ENCODE measurements around the gene ZCCHC14.

Gene ZCCHC14

DNA sequence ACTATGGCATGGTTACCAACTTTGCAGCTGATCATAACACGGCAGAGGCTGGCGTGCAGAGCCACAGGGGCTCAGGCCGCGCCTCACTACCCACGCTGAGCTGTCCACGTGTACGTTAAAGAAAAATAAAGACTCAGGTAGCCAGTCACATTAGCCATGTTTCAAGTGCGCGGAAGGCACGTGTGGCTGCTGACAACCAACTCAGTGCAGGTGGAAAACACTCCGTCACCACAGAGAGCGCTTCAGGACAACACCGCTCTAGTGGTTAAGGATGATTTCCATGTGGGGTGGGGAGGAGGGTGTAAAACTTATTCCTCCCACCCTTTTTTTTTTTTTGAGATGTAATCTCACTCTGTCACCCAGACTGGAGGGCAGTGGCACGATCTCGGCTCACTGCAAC is 33.8 kb downstream of the ZCCHC14 start:
- Histone ChIP-seq H3K9ac (ENCODE audit: low read length) (no peak overlapping the region), H3K27me3 (ENCODE audit: control insufficient read depth in 1 of 2, insufficient read depth in 2 of 2, low read length in 2 of 2) (no peaks in the 10 kb centered on the region), H3K4me1 (ENCODE audit: insufficient read depth, low read length) (peaks cover 15% of the 10 kb centered on the region), H3K4me3 (ENCODE audit: low read depth in 1 of 2, low read length in 2 of 2) (no peak overlapping the region), H3K27ac (ENCODE audit: low read depth, low read length) (no peak overlapping the region), H3K36me3 (ENCODE audit: insufficient read depth, low read length) (peaks cover 24% of the 10 kb centered on the region), H3K9me3 (ENCODE audit: low read length) (no peaks in the 10 kb centered on the region)

- Histone ChIP-seq H3K4me3 (ENCODE audit: low read depth in 1 of 2, low read length in 2 of 2) (no peak overlapping the region), H3K9ac (ENCODE audit: low read length) (no peak overlapping the region), H3K4me1 (ENCODE audit: insufficient read depth, low read length) (peaks cover 9% of the 10 kb centered on the region), H3K9me3 (ENCODE audit: low read length) (no peaks in the 10 kb centered on the region), H3K27ac (ENCODE audit: low read depth, low read length) (no peak overlapping the region), H3K36me3 (ENCODE audit: insufficient read depth, low read length) (peaks cover 26% of the 10 kb centered on the region), H3K27me3 (ENCODE audit: control insufficient read depth in 1 of 2, insufficient read depth in 2 of 2, low read length in 2 of 2) (no peaks in the 10 kb centered on the region)
These were observed 34.4 kb downstream of the ZCCHC14 start for GRCh38 chr16:87458424-87458915.

DNA sequence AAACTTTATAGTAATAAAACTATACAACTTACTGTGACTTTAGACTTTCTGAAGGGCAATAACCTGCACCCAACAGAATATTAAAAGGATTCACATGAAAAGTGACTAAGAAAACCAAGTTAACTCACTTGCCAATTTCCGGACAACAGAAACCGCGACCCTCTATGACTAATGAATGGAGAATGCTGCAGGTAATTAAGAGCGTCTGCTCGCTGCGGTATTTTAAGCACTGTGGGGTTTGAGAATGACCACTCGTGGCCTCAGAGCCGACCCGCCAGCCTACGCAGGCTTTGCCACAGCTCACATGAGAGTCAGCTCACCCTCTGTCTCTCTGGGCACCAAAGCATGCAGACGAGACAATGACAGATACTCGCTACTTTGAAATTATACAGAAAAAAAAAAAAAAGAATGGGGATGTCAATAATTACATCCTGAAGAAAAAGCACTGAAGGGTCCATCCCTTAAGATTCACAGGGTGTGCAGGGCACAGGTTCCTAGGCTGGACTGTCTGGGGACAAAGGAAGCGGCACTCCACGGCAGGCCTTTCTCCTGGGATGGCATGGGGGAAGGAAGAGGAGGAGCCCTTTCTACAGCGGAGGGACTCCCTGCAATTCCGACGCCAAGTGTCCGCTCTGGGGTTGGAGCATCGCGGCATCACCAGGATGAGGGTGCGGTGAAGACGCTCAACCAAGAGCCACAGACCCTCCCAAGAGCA is 35.0 kb downstream of the ZCCHC14 start:
- Histone ChIP-seq H3K9ac (ENCODE audit: low read length) (no peak overlapping the region), H3K36me3 (ENCODE audit: insufficient read depth, low read length) (peaks cover 30% of the 10 kb centered on the region), H3K4me3 (ENCODE audit: low read depth in 1 of 2, low read length in 2 of 2) (no peak overlapping the region), H3K4me1 (ENCODE audit: insufficient read depth, low read length) (peaks cover 7% of the 10 kb centered on the region), H3K27ac (ENCODE audit: low read depth, low read length) (no peak overlapping the region), H3K27me3 (ENCODE audit: control insufficient read depth in 1 of 2, insufficient read depth in 2 of 2, low read length in 2 of 2) (no peaks in the 10 kb centered on the region), H3K9me3 (ENCODE audit: low read length) (no peaks in the 10 kb centered on the region)

- Histone ChIP-seq H3K36me3 (ENCODE audit: insufficient read depth, low read length) (peaks cover 30% of the 10 kb centered on the region), H3K9me3 (ENCODE audit: low read length) (no peaks in the 10 kb centered on the region), H3K4me3 (ENCODE audit: low read depth in 1 of 2, low read length in 2 of 2) (no peak overlapping the region), H3K4me1 (ENCODE audit: insufficient read depth, low read length) (peaks cover 7% of the 10 kb centered on the region), H3K27ac (ENCODE audit: low read depth, low read length) (no peak overlapping the region), H3K9ac (ENCODE audit: low read length) (no peak overlapping the region), H3K27me3 (ENCODE audit: control insufficient read depth in 1 of 2, insufficient read depth in 2 of 2, low read length in 2 of 2) (no peaks in the 10 kb centered on the region)
These were observed 35.7 kb downstream of the ZCCHC14 start for GRCh38 chr16:87457061-87457611.

DNA sequence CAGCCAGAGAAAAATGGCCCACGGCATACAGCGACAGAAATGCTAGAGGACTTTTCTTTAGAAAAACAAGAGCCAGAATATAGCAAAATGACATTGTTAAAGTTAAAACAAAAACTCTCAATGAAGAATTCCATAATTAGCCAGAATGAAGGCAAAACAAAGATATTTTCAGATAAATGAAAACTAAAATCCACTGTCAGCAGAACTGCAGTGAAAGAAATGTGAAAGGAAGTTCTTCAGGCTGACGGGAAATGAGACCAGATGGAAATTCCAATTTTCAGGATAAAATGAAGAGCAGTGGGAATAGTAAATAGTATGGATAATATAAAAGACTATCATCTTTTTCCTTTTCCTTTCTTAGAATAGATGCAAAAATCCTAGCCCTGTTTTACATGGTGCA is 38.4 kb downstream of the ZCCHC14 start:
- Histone ChIP-seq H3K36me3 (ENCODE audit: insufficient read depth, low read length) (peaks cover 36% of the 10 kb centered on the region), H3K9ac (ENCODE audit: low read length) (no peak overlapping the region), H3K27ac (ENCODE audit: low read depth, low read length) (no peak overlapping the region), H3K4me1 (ENCODE audit: insufficient read depth, low read length) (no peaks in the 10 kb centered on the region), H3K4me3 (ENCODE audit: low read depth in 1 of 2, low read length in 2 of 2) (no peak overlapping the region), H3K27me3 (ENCODE audit: control insufficient read depth in 1 of 2, insufficient read depth in 2 of 2, low read length in 2 of 2) (no peaks in the 10 kb centered on the region), H3K9me3 (ENCODE audit: low read length) (no peaks in the 10 kb centered on the region)

- Histone ChIP-seq H3K9ac (ENCODE audit: low read length) (no peak overlapping the region), H3K4me3 (ENCODE audit: low read depth in 1 of 2, low read length in 2 of 2) (no peak overlapping the region), H3K27ac (ENCODE audit: low read depth, low read length) (no peak overlapping the region), H3K27me3 (ENCODE audit: control insufficient read depth in 1 of 2, insufficient read depth in 2 of 2, low read length in 2 of 2) (no peaks in the 10 kb centered on the region), H3K4me1 (ENCODE audit: insufficient read depth, low read length) (no peaks in the 10 kb centered on the region), H3K36me3 (ENCODE audit: insufficient read depth, low read length) (peaks cover 26% of the 10 kb centered on the region), H3K9me3 (ENCODE audit: low read length) (no peaks in the 10 kb centered on the region)
These were observed 39.5 kb downstream of the ZCCHC14 start for GRCh38 chr16:87453326-87453725.

DNA sequence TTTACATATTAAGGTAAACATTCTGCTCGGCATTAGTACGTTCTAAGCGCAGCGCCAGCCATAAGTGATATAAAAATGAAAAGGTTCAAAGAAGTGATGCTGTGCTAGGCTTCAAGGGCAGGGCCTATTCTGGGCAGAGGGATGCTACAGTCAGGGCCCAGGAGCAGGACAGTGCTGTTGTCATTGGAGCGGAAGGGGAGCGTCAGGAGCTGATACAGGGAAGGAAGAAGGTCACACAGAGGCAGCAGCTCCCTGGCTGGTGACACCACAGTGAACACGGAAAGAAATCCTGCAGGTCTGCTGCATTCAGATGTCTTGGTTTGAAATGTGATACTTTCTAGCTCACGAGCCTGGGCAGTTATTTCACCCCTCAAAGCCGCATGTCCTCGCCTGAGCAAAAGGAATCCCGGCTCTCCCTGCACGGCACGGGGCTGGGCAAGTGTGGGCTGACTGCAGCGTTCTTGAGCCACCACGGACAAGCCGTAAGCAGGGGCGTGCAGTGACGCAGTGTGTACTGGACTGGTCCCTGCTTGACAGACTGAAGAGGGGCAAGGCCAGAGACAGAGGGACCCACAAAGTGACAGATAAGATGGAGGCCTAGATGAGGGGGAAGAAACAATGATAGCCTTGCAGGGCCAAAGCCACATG is 41.1 kb downstream of the ZCCHC14 start:
- no peaks in the 10 kb centered on the region for H3K27me3 ChIP-seq (ENCODE audit: control insufficient read depth in 1 of 2, insufficient read depth in 2 of 2, low read length in 2 of 2)
- H3K36me3 ChIP-seq (ENCODE audit: insufficient read depth, low read length): peaks cover 12% of the 10 kb centered on the region
- H3K4me1 ChIP-seq (ENCODE audit: insufficient read depth, low read length): peaks cover 11% of the 10 kb centered on the region
- no peaks in the 10 kb centered on the region for H3K9me3 ChIP-seq (ENCODE audit: low read length)
- no peak overlapping the region for H3K9ac ChIP-seq (ENCODE audit: low read length)
- no peak overlapping the region for H3K27ac ChIP-seq (ENCODE audit: low read depth, low read length)
- no peak overlapping the region for H3K4me3 ChIP-seq (ENCODE audit: low read depth in 1 of 2, low read length in 2 of 2)

- H3K4me3 ChIP-seq (ENCODE audit: low read depth in 1 of 2, low read length in 2 of 2): no peak overlapping the region
- H3K27me3 ChIP-seq (ENCODE audit: control insufficient read depth in 1 of 2, insufficient read depth in 2 of 2, low read length in 2 of 2): no peaks in the 10 kb centered on the region
- H3K4me1 ChIP-seq (ENCODE audit: insufficient read depth, low read length): peaks cover 13% of the 10 kb centered on the region
- H3K36me3 ChIP-seq (ENCODE audit: insufficient read depth, low read length): peaks cover 19% of the 10 kb centered on the region
- H3K9ac ChIP-seq (ENCODE audit: low read length): no peak overlapping the region
- no peak overlapping the region for H3K27ac ChIP-seq (ENCODE audit: low read depth, low read length)
- H3K9me3 ChIP-seq (ENCODE audit: low read length): no peaks in the 10 kb centered on the region
These were observed 44.0 kb downstream of the ZCCHC14 start for GRCh38 chr16:87448866-87449265.

DNA sequence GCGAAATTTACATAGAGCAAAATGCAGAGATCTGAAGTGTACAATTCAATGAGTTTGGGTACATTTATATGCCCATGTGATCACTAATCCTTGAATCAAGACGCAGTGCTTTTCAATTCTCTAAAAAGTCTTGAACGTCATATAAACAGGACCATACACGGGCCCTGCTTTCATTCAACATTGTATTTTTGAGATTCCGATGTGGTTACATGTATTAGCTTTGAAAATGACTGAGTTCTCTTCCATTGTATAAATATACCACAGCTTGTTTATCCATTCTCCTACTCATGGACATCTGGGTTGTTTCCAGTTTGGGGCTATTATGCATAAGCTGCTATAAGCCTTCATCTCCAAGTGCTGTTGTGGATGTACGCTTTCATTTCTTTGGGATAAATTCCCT is 45.5 kb downstream of the ZCCHC14 start:
- Histone ChIP-seq H3K4me1 (ENCODE audit: insufficient read depth, low read length) (peaks cover 13% of the 10 kb centered on the region), H3K9ac (ENCODE audit: low read length) (no peak overlapping the region), H3K4me3 (ENCODE audit: low read depth in 1 of 2, low read length in 2 of 2) (no peak overlapping the region), H3K27me3 (ENCODE audit: control insufficient read depth in 1 of 2, insufficient read depth in 2 of 2, low read length in 2 of 2) (no peaks in the 10 kb centered on the region), H3K27ac (ENCODE audit: low read depth, low read length) (peak overlapping the region; percentile 65), H3K9me3 (ENCODE audit: low read length) (no peaks in the 10 kb centered on the region), H3K36me3 (ENCODE audit: insufficient read depth, low read length) (peaks cover 13% of the 10 kb centered on the region)

- H3K4me1 ChIP-seq (ENCODE audit: insufficient read depth, low read length): peaks cover 13% of the 10 kb centered on the region
- no peaks in the 10 kb centered on the region for H3K9me3 ChIP-seq (ENCODE audit: low read length)
- peaks cover 13% of the 10 kb centered on the region for H3K36me3 ChIP-seq (ENCODE audit: insufficient read depth, low read length)
- no peaks in the 10 kb centered on the region for H3K27me3 ChIP-seq (ENCODE audit: control insufficient read depth in 1 of 2, insufficient read depth in 2 of 2, low read length in 2 of 2)
- H3K9ac ChIP-seq (ENCODE audit: low read length): no peak overlapping the region
- H3K4me3 ChIP-seq (ENCODE audit: low read depth in 1 of 2, low read length in 2 of 2): no peak overlapping the region
- peak overlapping the region; percentile 25 for H3K27ac ChIP-seq (ENCODE audit: low read depth, low read length)
These were observed 46.3 kb downstream of the ZCCHC14 start for GRCh38 chr16:87446479-87446878.

GRCh38 chr16:87445486-87445885 is 47.3 kb downstream of the ZCCHC14 start:
- Histone ChIP-seq H3K4me1 (ENCODE audit: insufficient read depth, low read length) (peaks cover 13% of the 10 kb centered on the region), H3K27ac (ENCODE audit: low read depth, low read length) (no peak overlapping the region), H3K27me3 (ENCODE audit: control insufficient read depth in 1 of 2, insufficient read depth in 2 of 2, low read length in 2 of 2) (no peaks in the 10 kb centered on the region), H3K36me3 (ENCODE audit: insufficient read depth, low read length) (peaks cover 10% of the 10 kb centered on the region), H3K9ac (ENCODE audit: low read length) (no peak overlapping the region), H3K4me3 (ENCODE audit: low read depth in 1 of 2, low read length in 2 of 2) (no peak overlapping the region), H3K9me3 (ENCODE audit: low read length) (no peaks in the 10 kb centered on the region)

Measured in muscle layer of colon (tissue), 2 donors.